Sigmoid colon (tissue), 4 donors: Measurements from ENCODE around the gene PRKAG2.

Experiments used
- EP300 ChIP-seq, 4 donors: sonication (generic); formaldehyde crosslinking; IDR thresholded peaks; one replicate each; pipeline ENCODE4 v1.6.1; 2017; ENCODE audit warnings: antibody characterized with exemption in 4 of 4
- POLR2A ChIP-seq, 2 donors: fragments of 450-650 bp; IDR thresholded peaks; one replicate each; pipeline ENCODE4 v1.6.1; 2016; ENCODE audit warnings: antibody characterized with exemption in 2 of 2, mild to moderate bottlenecking in 2 of 2, moderate library complexity in 2 of 2
- POLR2AphosphoS5 ChIP-seq, 4 donors: sonication (generic); formaldehyde crosslinking; IDR thresholded peaks; one replicate each; pipeline ENCODE4 v1.6.1; 2017; ENCODE audit warnings: antibody characterized with exemption in 4 of 4
- TF ChIP-seq, protein P1 (sequence below), 4 experiments: fragments of 450-650 bp in 3 of 4; fragments of 200-600 bp in 1 of 4; IDR thresholded peaks; one replicate each; pipeline ENCODE4 v1.5.1; 2016 to 2019; ENCODE audit warnings: antibody characterized with exemption in 4 of 4, mild to moderate bottlenecking in 3 of 4, moderate library complexity in 2 of 4

DNA sequence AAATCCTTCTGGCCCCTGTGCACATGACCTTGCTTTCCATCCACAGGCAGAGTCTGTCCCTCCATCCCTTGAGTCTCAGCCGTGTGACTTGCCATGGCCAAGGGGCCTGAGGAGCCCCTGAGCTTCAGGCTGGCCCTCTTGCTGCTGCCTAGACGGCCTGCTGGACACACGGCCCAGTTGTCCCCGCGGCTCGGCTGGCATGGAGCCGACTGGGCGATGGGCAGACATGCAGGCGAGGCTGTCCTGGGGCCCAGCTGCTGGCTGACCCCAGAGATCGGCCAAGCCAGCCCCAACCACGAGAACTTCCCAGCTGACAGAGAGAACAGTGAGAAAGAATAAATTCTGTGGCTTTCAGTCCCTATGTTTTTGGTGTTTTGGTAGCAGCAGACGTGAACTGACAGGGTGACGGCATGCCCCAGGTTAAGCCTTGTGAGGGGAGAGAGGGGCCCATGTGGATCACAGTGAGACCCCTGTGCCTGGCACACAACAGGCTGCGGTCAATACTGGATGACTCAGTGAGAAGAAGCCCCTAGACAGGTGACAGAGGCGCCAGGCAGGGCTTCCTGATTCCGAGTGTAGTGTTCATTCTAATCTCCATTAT, 11.7 kb downstream of the PRKAG2 start:
- TF ChIP-seq, protein P1, sequence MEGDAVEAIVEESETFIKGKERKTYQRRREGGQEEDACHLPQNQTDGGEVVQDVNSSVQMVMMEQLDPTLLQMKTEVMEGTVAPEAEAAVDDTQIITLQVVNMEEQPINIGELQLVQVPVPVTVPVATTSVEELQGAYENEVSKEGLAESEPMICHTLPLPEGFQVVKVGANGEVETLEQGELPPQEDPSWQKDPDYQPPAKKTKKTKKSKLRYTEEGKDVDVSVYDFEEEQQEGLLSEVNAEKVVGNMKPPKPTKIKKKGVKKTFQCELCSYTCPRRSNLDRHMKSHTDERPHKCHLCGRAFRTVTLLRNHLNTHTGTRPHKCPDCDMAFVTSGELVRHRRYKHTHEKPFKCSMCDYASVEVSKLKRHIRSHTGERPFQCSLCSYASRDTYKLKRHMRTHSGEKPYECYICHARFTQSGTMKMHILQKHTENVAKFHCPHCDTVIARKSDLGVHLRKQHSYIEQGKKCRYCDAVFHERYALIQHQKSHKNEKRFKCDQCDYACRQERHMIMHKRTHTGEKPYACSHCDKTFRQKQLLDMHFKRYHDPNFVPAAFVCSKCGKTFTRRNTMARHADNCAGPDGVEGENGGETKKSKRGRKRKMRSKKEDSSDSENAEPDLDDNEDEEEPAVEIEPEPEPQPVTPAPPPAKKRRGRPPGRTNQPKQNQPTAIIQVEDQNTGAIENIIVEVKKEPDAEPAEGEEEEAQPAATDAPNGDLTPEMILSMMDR (IDR thresholded peaks at IDR 0.05): no peak
- no peak for TF ChIP-seq POLR2AphosphoS5 (IDR thresholded peaks at IDR 0.05)
- no peak for TF ChIP-seq EP300 (IDR thresholded peaks at IDR 0.05)
- no peak for TF ChIP-seq POLR2A (IDR thresholded peaks at IDR 0.05)
